Lower lobe of right lung (tissue), 2 donors: ENCODE results near the gene GMPPB. TPM values are rescaled to one million over a fixed set of nuclear protein-coding genes. Genes with fewer than 3 reads are reported as not detected.

Experiments used
- ATAC-seq, 2 donors: fragments of 200-7000 bp; cut with Tn5 transposase; one replicate each; pipeline ENCODE4 v1.9.1; 2020 to 2022; ENCODE audit warnings: mild to moderate bottlenecking in 2 of 2, moderate library complexity in 2 of 2
- DNase-seq: peaks from one replicate; pipeline ENCODE4 v3.0.0-alpha.2; 2020
- H3K27ac ChIP-seq: fragments of 200-600 bp; one replicate; pipeline ENCODE4 v1.8.0; 2022
- H3K27me3 ChIP-seq: fragments of 200-600 bp; one replicate; pipeline ENCODE4 v1.8.0; 2022; ENCODE audit warnings: low read depth
- H3K36me3 ChIP-seq: fragments of 200-600 bp; one replicate; pipeline ENCODE4 v1.8.0; 2022; ENCODE audit warnings: mild to moderate bottlenecking
- H3K4me1 ChIP-seq: fragments of 200-600 bp; one replicate; pipeline ENCODE4 v1.8.0; 2022
- H3K4me3 ChIP-seq: fragments of 200-600 bp; one replicate; pipeline ENCODE4 v1.8.0; 2022; ENCODE audit warnings: mild to moderate bottlenecking
- H3K9me3 ChIP-seq: fragments of 200-600 bp; one replicate; pipeline ENCODE4 v1.8.0; 2022
- intact Hi-C: fragments of 100-400 bp; cut with DNase I; formaldehyde crosslinking; loops from one replicate; pipeline ENCODE4 v1.11.0; 2022
- total RNA-seq: library from RNA; stranded (reverse); fragmentation: NEBNext Ultra II Directional; extraction: Animal tissue kit (Norgen Biotek cat#: 25700); gene quantifications from one replicate; pipeline ENCODE4 v1.2.1, GENCODE V29; 2021
- TF ChIP-seq, protein P1 (sequence below): fragments of 200-600 bp; IDR thresholded peaks from one replicate; pipeline ENCODE4 v1.8.0; 2022; ENCODE audit warnings: antibody characterized with exemption, mild to moderate bottlenecking
- donor health status: DM: no; HTN: yes; CAD: no; lungs with severe emphysema.

GMPPB gene
- total RNA-seq, 1 donor from 2014 or later = 27.3 TPM

- DNase-seq (no peak), ATAC-seq (no peak)
- no peak overlapping the region for H3K4me3 ChIP-seq
- no peak overlapping the region for H3K27ac ChIP-seq
- no peaks in the 10 kb centered on the region for H3K27me3 ChIP-seq
- intact Hi-C loops = no loop called here
- TF ChIP-seq, protein P1, sequence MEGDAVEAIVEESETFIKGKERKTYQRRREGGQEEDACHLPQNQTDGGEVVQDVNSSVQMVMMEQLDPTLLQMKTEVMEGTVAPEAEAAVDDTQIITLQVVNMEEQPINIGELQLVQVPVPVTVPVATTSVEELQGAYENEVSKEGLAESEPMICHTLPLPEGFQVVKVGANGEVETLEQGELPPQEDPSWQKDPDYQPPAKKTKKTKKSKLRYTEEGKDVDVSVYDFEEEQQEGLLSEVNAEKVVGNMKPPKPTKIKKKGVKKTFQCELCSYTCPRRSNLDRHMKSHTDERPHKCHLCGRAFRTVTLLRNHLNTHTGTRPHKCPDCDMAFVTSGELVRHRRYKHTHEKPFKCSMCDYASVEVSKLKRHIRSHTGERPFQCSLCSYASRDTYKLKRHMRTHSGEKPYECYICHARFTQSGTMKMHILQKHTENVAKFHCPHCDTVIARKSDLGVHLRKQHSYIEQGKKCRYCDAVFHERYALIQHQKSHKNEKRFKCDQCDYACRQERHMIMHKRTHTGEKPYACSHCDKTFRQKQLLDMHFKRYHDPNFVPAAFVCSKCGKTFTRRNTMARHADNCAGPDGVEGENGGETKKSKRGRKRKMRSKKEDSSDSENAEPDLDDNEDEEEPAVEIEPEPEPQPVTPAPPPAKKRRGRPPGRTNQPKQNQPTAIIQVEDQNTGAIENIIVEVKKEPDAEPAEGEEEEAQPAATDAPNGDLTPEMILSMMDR = no peak
- H3K9me3 ChIP-seq = no peaks in the 10 kb centered on the region
- peaks cover 15% of the 10 kb centered on the region for H3K4me1 ChIP-seq
- H3K36me3 ChIP-seq = peaks cover 77% of the 10 kb centered on the region
Observed at GRCh38 chr3:49727924-49728361, 4.2 kb upstream of the GMPPB start.

GRCh38 chr3:49727154-49727923, 3.6 kb upstream of the GMPPB start:
- intact Hi-C loops = no loop called here
- H3K36me3 ChIP-seq = peaks cover 74% of the 10 kb centered on the region
- ATAC-seq = no peak

DNA sequence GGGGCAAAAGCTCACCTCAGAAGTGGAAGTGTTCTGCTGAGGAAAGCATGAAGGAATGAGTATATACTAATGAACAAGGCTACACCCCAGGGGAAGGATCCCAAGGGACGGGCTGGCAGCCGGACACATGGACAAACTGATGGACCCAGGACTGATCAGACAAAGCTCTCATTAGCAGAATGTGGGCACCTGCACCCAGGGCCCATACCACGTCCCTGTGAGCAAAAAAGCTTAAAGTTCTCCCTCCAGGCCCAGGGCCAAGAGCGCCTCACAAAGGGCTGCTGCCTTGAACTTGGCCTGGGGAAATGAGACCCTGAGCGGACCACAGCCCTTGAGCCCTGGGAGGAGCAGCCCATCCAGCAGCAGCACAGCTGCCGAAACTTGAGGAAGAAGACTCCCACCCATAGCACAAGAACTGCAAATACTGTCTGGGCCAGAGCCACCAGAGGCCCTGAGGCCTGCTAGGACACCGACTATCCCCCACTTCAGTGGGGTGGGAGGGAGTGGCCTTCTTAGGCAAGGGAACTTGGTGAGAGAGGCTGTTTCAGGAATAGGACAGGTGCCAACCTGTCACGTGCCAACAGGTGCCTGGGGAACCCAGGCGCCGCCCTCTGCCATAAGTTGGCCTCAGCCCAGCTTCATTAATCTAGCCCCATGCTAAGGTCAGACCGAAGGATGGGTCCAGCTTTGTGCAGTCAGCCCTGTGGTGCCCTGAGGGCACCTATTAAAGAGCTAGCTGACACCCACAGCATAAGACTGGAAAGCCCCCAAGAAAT, 2.3 kb upstream of the GMPPB start:
- no peak for DNase-seq
- Histone ChIP-seq H3K9me3 (no peaks in the 10 kb centered on the region), H3K27ac (no peak overlapping the region), H3K4me3 (no peak overlapping the region), H3K36me3 (peaks cover 74% of the 10 kb centered on the region), H3K4me1 (peaks cover 25% of the 10 kb centered on the region), H3K27me3 (no peaks in the 10 kb centered on the region)
- ATAC-seq = no peak
- TF ChIP-seq, protein P1 = no peak
- intact Hi-C loops = no loop called here

More at GRCh38 chr3:49727154-49727923, 3.6 kb upstream of the GMPPB start:
- H3K27ac ChIP-seq = no peak overlapping the region
- peaks cover 21% of the 10 kb centered on the region for H3K4me1 ChIP-seq
- H3K9me3 ChIP-seq = no peaks in the 10 kb centered on the region
- DNase-seq = no peak
- TF ChIP-seq, protein P1 = no peak
- H3K4me3 ChIP-seq = no peak overlapping the region
- no peaks in the 10 kb centered on the region for H3K27me3 ChIP-seq

DNA sequence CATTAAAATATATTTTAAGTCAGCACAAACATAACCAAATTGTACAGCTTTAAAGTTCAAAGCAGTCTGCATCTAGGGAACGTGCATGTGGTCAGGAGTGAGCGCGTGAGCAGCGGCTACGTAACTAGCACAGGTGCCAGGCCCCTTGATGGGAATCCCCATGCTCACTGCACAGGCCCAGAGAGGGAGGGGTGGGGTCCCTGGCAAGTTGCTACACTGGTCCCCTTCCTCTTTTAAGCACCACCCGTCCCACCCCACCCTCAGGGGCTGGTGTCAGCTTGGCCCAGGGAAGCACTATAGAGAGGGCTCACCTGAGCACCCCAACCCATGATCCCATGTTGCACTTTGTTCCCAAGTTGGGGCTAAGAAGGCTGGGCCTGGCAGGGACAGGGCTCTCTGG, 835 bp upstream of the GMPPB start:
- intact Hi-C loops = no loop called here
- peak overlapping the region; percentile 97 for H3K27ac ChIP-seq
- peaks cover 65% of the 10 kb centered on the region for H3K36me3 ChIP-seq
- peak overlapping the region; percentile 96 for H3K4me3 ChIP-seq
- H3K27me3 ChIP-seq = no peaks in the 10 kb centered on the region
- ATAC-seq = no peak
- no peaks in the 10 kb centered on the region for H3K9me3 ChIP-seq
- TF ChIP-seq, protein P1 = no peak
- no peak for DNase-seq
- H3K4me1 ChIP-seq = peaks cover 32% of the 10 kb centered on the region

DNA sequence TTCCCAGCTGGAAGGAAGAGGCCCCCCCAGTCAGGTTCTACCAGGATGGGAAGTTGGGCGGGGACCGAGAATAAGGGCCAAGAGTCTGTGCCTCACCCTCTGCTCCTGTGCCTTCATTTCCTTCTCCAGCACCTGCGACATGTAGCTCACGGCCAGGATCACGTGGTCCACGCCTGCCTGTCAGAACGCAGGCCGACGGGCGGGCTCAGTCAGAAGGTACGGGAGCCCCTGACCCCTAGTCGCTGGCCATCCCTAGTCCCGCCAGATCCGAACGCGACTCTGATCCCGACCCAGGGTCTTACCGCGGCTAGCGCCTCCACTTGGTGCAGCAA, 489 bp downstream of the GMPPB start:
- Histone ChIP-seq H3K36me3 (peaks cover 54% of the 10 kb centered on the region), H3K27me3 (no peaks in the 10 kb centered on the region), H3K9me3 (no peaks in the 10 kb centered on the region), H3K4me3 (peak overlapping the region; percentile 96), H3K27ac (peak overlapping the region; percentile 97), H3K4me1 (peaks cover 43% of the 10 kb centered on the region)
- ATAC-seq (peak; percentile 46 to 63), DNase-seq (peak; percentile 84)
- intact Hi-C loops = no loop called here
- TF ChIP-seq, protein P1 = no peak
